ENCODE results near the gene SOX6. TPM values are rescaled to one million over a fixed set of nuclear protein-coding genes. Genes with fewer than 3 reads are reported as not detected.
"Not testable (repeated sequence)": the region's sequence is repeated elsewhere in the genome, so short reads cannot be mapped to it uniquely, and the experiment has no call there.

SOX6 gene
- total and polyA plus RNA-seq, 4 donors, result under 0.01 to 11.8 (median 4.8) TPM

- Histone ChIP-seq H3K9me3 (ENCODE audit: control insufficient read depth, low read length) (no peaks in the 10 kb centered on the region), H3K36me3 (ENCODE audit: control insufficient read depth in 1 of 2, insufficient read depth in 2 of 2, low read length in 1 of 2) (no peaks in the 10 kb centered on the region), H3K4me3 (ENCODE audit: low read length in 2 of 2) (no peak overlapping the region), H3K4me1 (ENCODE audit: control insufficient read depth in 1 of 2, insufficient read depth in 2 of 2, low read length in 2 of 2) (no peaks in the 10 kb centered on the region), H3K27me3 (ENCODE audit: control insufficient read depth in 1 of 2, insufficient read depth in 2 of 2, low read length in 1 of 2) (no peaks in the 10 kb centered on the region), H3K27ac (ENCODE audit: low read depth in 1 of 2, low read length in 2 of 2) (no peak overlapping the region)
- no peak for DNase-seq
- intact Hi-C loops (cut with DNase I), result no loop called here
- ATAC-seq (ENCODE audit: low FRiP score), result no peak
Observed at GRCh38 chr11:16393340-16393739, 37.0 kb upstream of the SOX6 start.

- intact Hi-C loops (cut with DNase I), result no loop called here
- H3K36me3 ChIP-seq (ENCODE audit: control insufficient read depth in 1 of 2, insufficient read depth in 2 of 2, low read length in 1 of 2), result no peaks in the 10 kb centered on the region
- no peak for DNase-seq
Observed at GRCh38 chr11:16392616-16393015, 36.3 kb upstream of the SOX6 start.

GRCh38 chr11:16390826-16391225 lies 34.5 kb upstream of the SOX6 start:
- H3K4me3 ChIP-seq (ENCODE audit: low read length in 2 of 2); H3K4me1 ChIP-seq (ENCODE audit: control insufficient read depth in 1 of 2, insufficient read depth in 2 of 2, low read length in 2 of 2); ATAC-seq (ENCODE audit: low FRiP score); H3K9me3 ChIP-seq (ENCODE audit: control insufficient read depth, low read length); intact Hi-C loops (cut with DNase I); H3K27me3 ChIP-seq (ENCODE audit: control insufficient read depth in 1 of 2, insufficient read depth in 2 of 2, low read length in 1 of 2); DNase-seq; H3K36me3 ChIP-seq (ENCODE audit: control insufficient read depth in 1 of 2, insufficient read depth in 2 of 2, low read length in 1 of 2); H3K27ac ChIP-seq (ENCODE audit: low read depth in 1 of 2, low read length in 2 of 2): not testable (repeated sequence)
- 69 to 71% methylated on average over 2 of the region's 2 CpGs for WGBS, 2 donors

More at GRCh38 chr11:16392616-16393015, 36.3 kb upstream of the SOX6 start:
- Histone ChIP-seq H3K9me3 (ENCODE audit: control insufficient read depth, low read length) (no peaks in the 10 kb centered on the region), H3K27ac (ENCODE audit: low read depth in 1 of 2, low read length in 2 of 2) (no peak overlapping the region), H3K27me3 (ENCODE audit: control insufficient read depth in 1 of 2, insufficient read depth in 2 of 2, low read length in 1 of 2) (no peaks in the 10 kb centered on the region), H3K4me3 (ENCODE audit: low read length in 2 of 2) (no peak overlapping the region), H3K4me1 (ENCODE audit: control insufficient read depth in 1 of 2, insufficient read depth in 2 of 2, low read length in 2 of 2) (no peaks in the 10 kb centered on the region)
- no peak for ATAC-seq (ENCODE audit: low FRiP score)

- Histone ChIP-seq H3K4me1 (ENCODE audit: control insufficient read depth in 1 of 2, insufficient read depth in 2 of 2, low read length in 2 of 2) (no peaks in the 10 kb centered on the region), H3K4me3 (ENCODE audit: low read length in 2 of 2) (no peak overlapping the region), H3K27ac (ENCODE audit: low read depth in 1 of 2, low read length in 2 of 2) (no peak overlapping the region), H3K9me3 (ENCODE audit: control insufficient read depth, low read length) (no peaks in the 10 kb centered on the region), H3K36me3 (ENCODE audit: control insufficient read depth in 1 of 2, insufficient read depth in 2 of 2, low read length in 1 of 2) (no peaks in the 10 kb centered on the region), H3K27me3 (ENCODE audit: control insufficient read depth in 1 of 2, insufficient read depth in 2 of 2, low read length in 1 of 2) (no peaks in the 10 kb centered on the region)
- ATAC-seq (ENCODE audit: low FRiP score) (no peak), DNase-seq (no peak)
- intact Hi-C loops (cut with DNase I), result no loop called here
Observed at GRCh38 chr11:16385099-16385498, 28.8 kb upstream of the SOX6 start.

GRCh38 chr11:16382638-16383380 lies 26.5 kb upstream of the SOX6 start:
- H3K4me1 ChIP-seq (ENCODE audit: control insufficient read depth in 1 of 2, insufficient read depth in 2 of 2, low read length in 2 of 2), result no peaks in the 10 kb centered on the region
- no peaks in the 10 kb centered on the region for H3K27me3 ChIP-seq (ENCODE audit: control insufficient read depth in 1 of 2, insufficient read depth in 2 of 2, low read length in 1 of 2)
- no peak for DNase-seq
- no peak overlapping the region for H3K4me3 ChIP-seq (ENCODE audit: low read length in 2 of 2)
- ATAC-seq (ENCODE audit: low FRiP score), result no peak
- H3K9me3 ChIP-seq (ENCODE audit: control insufficient read depth, low read length), result no peaks in the 10 kb centered on the region
- H3K36me3 ChIP-seq (ENCODE audit: control insufficient read depth in 1 of 2, insufficient read depth in 2 of 2, low read length in 1 of 2), result no peaks in the 10 kb centered on the region
- H3K27ac ChIP-seq (ENCODE audit: low read depth in 1 of 2, low read length in 2 of 2), result no peak overlapping the region
- intact Hi-C loops (cut with DNase I), result no loop called here
- WGBS, 2 donors, result 80 to 89% methylated on average over 2 of the region's 2 CpGs

- no peaks in the 10 kb centered on the region for H3K27me3 ChIP-seq (ENCODE audit: control insufficient read depth in 1 of 2, insufficient read depth in 2 of 2, low read length in 1 of 2)
- 82 to 84% methylated on average over 5 of the region's 5 CpGs for WGBS, 2 donors
- no peaks in the 10 kb centered on the region for H3K36me3 ChIP-seq (ENCODE audit: control insufficient read depth in 1 of 2, insufficient read depth in 2 of 2, low read length in 1 of 2)
- no peak overlapping the region for H3K27ac ChIP-seq (ENCODE audit: low read depth in 1 of 2, low read length in 2 of 2)
- H3K9me3 ChIP-seq (ENCODE audit: control insufficient read depth, low read length), result no peaks in the 10 kb centered on the region
- intact Hi-C loops (cut with DNase I), result no loop called here
- DNase-seq (no peak), ATAC-seq (ENCODE audit: low FRiP score) (no peak)
- H3K4me3 ChIP-seq (ENCODE audit: low read length in 2 of 2), result no peak overlapping the region
- H3K4me1 ChIP-seq (ENCODE audit: control insufficient read depth in 1 of 2, insufficient read depth in 2 of 2, low read length in 2 of 2), result no peaks in the 10 kb centered on the region
Observed at GRCh38 chr11:16382186-16382585, 25.8 kb upstream of the SOX6 start.

GRCh38 chr11:16380941-16381568 lies 24.7 kb upstream of the SOX6 start:
- no peak for DNase-seq

GRCh38 chr11:16378906-16379305 lies 22.6 kb upstream of the SOX6 start:
- no peaks in the 10 kb centered on the region for H3K4me1 ChIP-seq (ENCODE audit: control insufficient read depth in 1 of 2, insufficient read depth in 2 of 2, low read length in 2 of 2)
- no peak overlapping the region for H3K27ac ChIP-seq (ENCODE audit: low read depth in 1 of 2, low read length in 2 of 2)
- DNase-seq, result no peak
- H3K27me3 ChIP-seq (ENCODE audit: control insufficient read depth in 1 of 2, insufficient read depth in 2 of 2, low read length in 1 of 2), result no peaks in the 10 kb centered on the region
- no peak overlapping the region for H3K4me3 ChIP-seq (ENCODE audit: low read length in 2 of 2)
- ATAC-seq (ENCODE audit: low FRiP score), result no peak
- H3K9me3 ChIP-seq (ENCODE audit: control insufficient read depth, low read length), result no peaks in the 10 kb centered on the region
- 88 to 97% methylated on average over 2 of the region's 2 CpGs for WGBS, 2 donors
- intact Hi-C loops (cut with DNase I), result no loop called here
- H3K36me3 ChIP-seq (ENCODE audit: control insufficient read depth in 1 of 2, insufficient read depth in 2 of 2, low read length in 1 of 2), result no peaks in the 10 kb centered on the region

More at GRCh38 chr11:16380941-16381568, 24.7 kb upstream of the SOX6 start:
- Histone ChIP-seq H3K27me3 (ENCODE audit: control insufficient read depth in 1 of 2, insufficient read depth in 2 of 2, low read length in 1 of 2) (no peaks in the 10 kb centered on the region), H3K4me3 (ENCODE audit: low read length in 2 of 2) (no peak overlapping the region), H3K27ac (ENCODE audit: low read depth in 1 of 2, low read length in 2 of 2) (no peak overlapping the region), H3K9me3 (ENCODE audit: control insufficient read depth, low read length) (no peaks in the 10 kb centered on the region), H3K4me1 (ENCODE audit: control insufficient read depth in 1 of 2, insufficient read depth in 2 of 2, low read length in 2 of 2) (no peaks in the 10 kb centered on the region), H3K36me3 (ENCODE audit: control insufficient read depth in 1 of 2, insufficient read depth in 2 of 2, low read length in 1 of 2) (no peaks in the 10 kb centered on the region)
- intact Hi-C loops (cut with DNase I), result no loop called here
- ATAC-seq (ENCODE audit: low FRiP score), result no peak

GRCh38 chr11:16377746-16378145 lies 21.4 kb upstream of the SOX6 start:
- DNase-seq, result no peak
- no peaks in the 10 kb centered on the region for H3K9me3 ChIP-seq (ENCODE audit: control insufficient read depth, low read length)
- H3K27me3 ChIP-seq (ENCODE audit: control insufficient read depth in 1 of 2, insufficient read depth in 2 of 2, low read length in 1 of 2), result no peaks in the 10 kb centered on the region
- intact Hi-C loops (cut with DNase I), result no loop called here
- no peaks in the 10 kb centered on the region for H3K36me3 ChIP-seq (ENCODE audit: control insufficient read depth in 1 of 2, insufficient read depth in 2 of 2, low read length in 1 of 2)
- no peaks in the 10 kb centered on the region for H3K4me1 ChIP-seq (ENCODE audit: control insufficient read depth in 1 of 2, insufficient read depth in 2 of 2, low read length in 2 of 2)
- no peak for ATAC-seq (ENCODE audit: low FRiP score)
- H3K27ac ChIP-seq (ENCODE audit: low read depth in 1 of 2, low read length in 2 of 2), result no peak overlapping the region
- 86 to 88% methylated on average over 5 of the region's 5 CpGs for WGBS, 2 donors
- no peak overlapping the region for H3K4me3 ChIP-seq (ENCODE audit: low read length in 2 of 2)
